GM12865 (cell line): ENCODE results near the gene PCDHGB4.

Experiments
- DNase-seq: peaks from one replicate; pipeline ENCODE4 v3.0.0; 2010; ENCODE audit warnings: low read depth
- H3K4me3 ChIP-seq: 2 replicates; pipeline ENCODE4 v1.5.1; 2011; ENCODE audit warnings: mild to moderate bottlenecking, low read depth, low read length, control low read depth
- CTCF ChIP-seq: IDR thresholded peaks from 2 replicates; pipeline ENCODE4 v1.5.1; 2011; ENCODE audit warnings: low read length, control low read depth, low read depth, inconsistent platforms; ENCODE audit not compliant: insufficient read depth; ENCODE audit errors: missing control alignments

PCDHGB4 gene

GRCh38 chr5:141397756-141398551, 10.5 kb downstream of the PCDHGB4 start, which contains the start of gene PCDHGB5:
Gene PCDHGB5, plus strand, starts transcription at chr5:141397947. Its CDS starts 181 bp downstream, at chr5:141398128.
- DNase-seq = peak; percentile 74
- peak; percentile 66 for TF ChIP-seq CTCF
- peak within 1 kb of the TSS; percentile 59 for H3K4me3 ChIP-seq

- no peak for TF ChIP-seq CTCF
- no peak for DNase-seq
- no peak overlapping the region for H3K4me3 ChIP-seq
Measured at GRCh38 chr5:141398608-141399007, 11.1 kb downstream of the PCDHGB4 start.

GRCh38 chr5:141399555-141400258, 12.2 kb downstream of the PCDHGB4 start:
- no peak for TF ChIP-seq CTCF
- no peak for DNase-seq
- H3K4me3 ChIP-seq = no peak overlapping the region

GRCh38 chr5:141402553-141403243, 15.2 kb downstream of the PCDHGB4 start, which contains the start of gene PCDHGA9:
Gene PCDHGA9, plus strand, starts transcription at chr5:141402778. Its CDS starts 175 bp downstream, at chr5:141402953.
- H3K4me3 ChIP-seq = no peak within 1 kb of the TSS
- DNase-seq = no peak
- peak; percentile 23 for TF ChIP-seq CTCF

GRCh38 chr5:141403387-141403786, 15.9 kb downstream of the PCDHGB4 start:
- no peak overlapping the region for H3K4me3 ChIP-seq
- DNase-seq = no peak
- no peak for TF ChIP-seq CTCF

GRCh38 chr5:141407790-141408505, 20.4 kb downstream of the PCDHGB4 start, which contains the start of gene PCDHGB6:
Gene PCDHGB6, plus strand, starts transcription at chr5:141408021. Its CDS starts 182 bp downstream, at chr5:141408203.
- peak; percentile 58 for DNase-seq
- peak; percentile 53 for TF ChIP-seq CTCF
- H3K4me3 ChIP-seq = peak within 1 kb of the TSS; percentile 42
